ENCODE data around the gene CCDC3. TPM values are rescaled to one million over a fixed set of nuclear protein-coding genes. Genes with fewer than 3 reads are reported as not detected.
A peak's percentile ranks its signal among the peaks of the same experiment; 100 is the strongest.

The CCDC3 gene
- polyA plus RNA-seq, 6 donors from 2014 or later = not detected

GRCh38 chr10:12971001-12971788, 30.3 kb downstream of the CCDC3 start:
- Mint-ChIP-seq H3K36me3 (peaks cover 14 to 22% of the 10 kb centered on the region in 2 donors), H3K27me3 (peaks cover 2 to 31% (median 12%) of the 10 kb centered on the region in 3 donors), H3K27ac (no peak overlapping the region), H3K9me3 (peaks cover 14 to 37% (median 26%) of the 10 kb centered on the region in 7 donors), H3K4me3 (no peak overlapping the region), H3K4me1 (no peaks in the 10 kb centered on the region)
- no peak for DNase-seq
- no peak for ATAC-seq (ENCODE audit: low read depth in 2 of 2)

GRCh38 chr10:12969951-12970350, 31.6 kb downstream of the CCDC3 start:
- peaks cover 14 to 22% of the 10 kb centered on the region in 2 donors for H3K36me3 Mint-ChIP-seq
- peaks cover 14 to 37% (median 26%) of the 10 kb centered on the region in 7 donors for H3K9me3 Mint-ChIP-seq
- H3K27me3 Mint-ChIP-seq = peaks cover 0 to 27% (median 12%) of the 10 kb centered on the region in 3 donors
- H3K27ac Mint-ChIP-seq = no peak overlapping the region
- DNase-seq (no peak), ATAC-seq (ENCODE audit: low read depth in 2 of 2) (no peak)
- no peak overlapping the region for H3K4me3 Mint-ChIP-seq
- H3K4me1 Mint-ChIP-seq = no peaks in the 10 kb centered on the region

GRCh38 chr10:12966067-12966466, 35.4 kb downstream of the CCDC3 start:
- Mint-ChIP-seq H3K4me3 (no peak overlapping the region), H3K9me3 (peaks cover 14 to 37% (median 24%) of the 10 kb centered on the region in 7 donors), H3K27ac (no peak overlapping the region), H3K4me1 (no peaks in the 10 kb centered on the region), H3K27me3 (peaks cover 12 to 22% (median 15%) of the 10 kb centered on the region in 3 donors), H3K36me3 (peaks cover 14 to 22% of the 10 kb centered on the region in 2 donors)
- DNase-seq (no peak), ATAC-seq (ENCODE audit: low read depth in 2 of 2) (no peak)

GRCh38 chr10:12965571-12965970, 35.9 kb downstream of the CCDC3 start:
- Mint-ChIP-seq H3K27me3 (peaks cover 12 to 24% (median 15%) of the 10 kb centered on the region in 3 donors), H3K9me3 (peaks cover 14 to 37% (median 24%) of the 10 kb centered on the region in 7 donors), H3K4me1 (no peaks in the 10 kb centered on the region), H3K27ac (no peak overlapping the region), H3K36me3 (peaks cover 14 to 22% of the 10 kb centered on the region in 2 donors), H3K4me3 (no peak overlapping the region)
- ATAC-seq (ENCODE audit: low read depth in 2 of 2) (no peak), DNase-seq (no peak)

GRCh38 chr10:12962556-12962955, 39.0 kb downstream of the CCDC3 start:
- no peak overlapping the region for H3K4me3 Mint-ChIP-seq
- H3K27ac Mint-ChIP-seq = no peak overlapping the region
- H3K9me3 Mint-ChIP-seq = peaks cover 9 to 19% (median 14%) of the 10 kb centered on the region in 7 donors
- peaks cover 10 to 30% (median 12%) of the 10 kb centered on the region in 3 donors for H3K27me3 Mint-ChIP-seq
- peaks cover 6 to 14% of the 10 kb centered on the region in 2 donors for H3K36me3 Mint-ChIP-seq
- ATAC-seq (ENCODE audit: low read depth in 2 of 2) = no peak
- no peaks in the 10 kb centered on the region for H3K4me1 Mint-ChIP-seq
- no peak for DNase-seq

- ATAC-seq (ENCODE audit: low read depth in 2 of 2) = no peak
- no peak for DNase-seq
- Mint-ChIP-seq H3K27me3 (peaks cover 10 to 25% (median 12%) of the 10 kb centered on the region in 3 donors), H3K4me1 (no peaks in the 10 kb centered on the region), H3K36me3 (peaks cover 0 to 9% of the 10 kb centered on the region in 2 donors), H3K27ac (peak overlapping the region in 1 of 6 donors; percentile 18), H3K4me3 (no peak overlapping the region), H3K9me3 (peaks cover 0 to 19% (median 7%) of the 10 kb centered on the region in 7 donors)
These were observed 39.9 kb downstream of the CCDC3 start for GRCh38 chr10:12961416-12962205.

- DNase-seq = no peak
- Mint-ChIP-seq H3K27me3 (peaks cover 10 to 25% (median 12%) of the 10 kb centered on the region in 3 donors), H3K4me3 (no peak overlapping the region), H3K36me3 (peaks cover 0 to 9% of the 10 kb centered on the region in 2 donors), H3K4me1 (no peaks in the 10 kb centered on the region), H3K27ac (no peak overlapping the region), H3K9me3 (peaks cover 0 to 16% (median 4%) of the 10 kb centered on the region in 7 donors)
- ATAC-seq (ENCODE audit: low read depth in 2 of 2) = no peak
These were observed 40.6 kb downstream of the CCDC3 start for GRCh38 chr10:12960941-12961340.

- no peaks in the 10 kb centered on the region for H3K4me1 Mint-ChIP-seq
- peaks cover 0 to 9% of the 10 kb centered on the region in 2 donors for H3K36me3 Mint-ChIP-seq
- no peak overlapping the region for H3K4me3 Mint-ChIP-seq
- H3K9me3 Mint-ChIP-seq = peaks cover 0 to 16% (median 4%) of the 10 kb centered on the region in 7 donors
- H3K27ac Mint-ChIP-seq = no peak overlapping the region
- H3K27me3 Mint-ChIP-seq = peaks cover 10 to 24% (median 12%) of the 10 kb centered on the region in 3 donors
- no peak for DNase-seq
- ATAC-seq (ENCODE audit: low read depth in 2 of 2) = no peak
These were observed 41.1 kb downstream of the CCDC3 start for GRCh38 chr10:12960334-12960898.

- Mint-ChIP-seq H3K4me1 (no peaks in the 10 kb centered on the region), H3K27me3 (peaks cover 7 to 12% (median 10%) of the 10 kb centered on the region in 3 donors), H3K27ac (no peak overlapping the region), H3K4me3 (no peak overlapping the region), H3K9me3 (peaks cover 0 to 27% (median 7%) of the 10 kb centered on the region in 7 donors), H3K36me3 (peaks cover 4 to 9% of the 10 kb centered on the region in 2 donors)
- DNase-seq (no peak), ATAC-seq (ENCODE audit: low read depth in 2 of 2) (no peak)
These were observed 42.9 kb downstream of the CCDC3 start for GRCh38 chr10:12958546-12959110.

- peaks cover 10 to 42% (median 21%) of the 10 kb centered on the region in 7 donors for H3K9me3 Mint-ChIP-seq
- DNase-seq (no peak), ATAC-seq (ENCODE audit: low read depth in 2 of 2) (no peak)
- peaks cover 0 to 10% (median 5%) of the 10 kb centered on the region in 3 donors for H3K27me3 Mint-ChIP-seq
- H3K36me3 Mint-ChIP-seq = peaks cover 4 to 19% of the 10 kb centered on the region in 2 donors
- no peak overlapping the region for H3K4me3 Mint-ChIP-seq
- H3K27ac Mint-ChIP-seq = no peak overlapping the region
- H3K4me1 Mint-ChIP-seq = no peaks in the 10 kb centered on the region
These were observed 44.4 kb downstream of the CCDC3 start for GRCh38 chr10:12957081-12957480.

- H3K27me3 Mint-ChIP-seq = peaks cover 0 to 6% (median 0%) of the 10 kb centered on the region in 3 donors
- no peaks in the 10 kb centered on the region for H3K4me1 Mint-ChIP-seq
- H3K9me3 Mint-ChIP-seq = peaks cover 10 to 45% (median 24%) of the 10 kb centered on the region in 7 donors
- peaks cover 4 to 19% of the 10 kb centered on the region in 2 donors for H3K36me3 Mint-ChIP-seq
- no peak for ATAC-seq (ENCODE audit: low read depth in 2 of 2)
- no peak overlapping the region for H3K4me3 Mint-ChIP-seq
- no peak for DNase-seq
- no peak overlapping the region for H3K27ac Mint-ChIP-seq
These were observed 46.6 kb downstream of the CCDC3 start for GRCh38 chr10:12954866-12955265.

- no peak for DNase-seq
- peaks cover 8 to 30% (median 20%) of the 10 kb centered on the region in 7 donors for H3K9me3 Mint-ChIP-seq
- H3K27ac Mint-ChIP-seq = no peak overlapping the region
- H3K4me1 Mint-ChIP-seq = no peaks in the 10 kb centered on the region
- peaks cover 4 to 10% of the 10 kb centered on the region in 2 donors for H3K36me3 Mint-ChIP-seq
- ATAC-seq (ENCODE audit: low read depth in 2 of 2) = no peak
- no peak overlapping the region for H3K4me3 Mint-ChIP-seq
- peaks cover 0 to 8% (median 0%) of the 10 kb centered on the region in 3 donors for H3K27me3 Mint-ChIP-seq
These were observed 50.9 kb downstream of the CCDC3 start for GRCh38 chr10:12950583-12951128.

- no peaks in the 10 kb centered on the region for H3K4me1 Mint-ChIP-seq
- H3K36me3 Mint-ChIP-seq = peaks cover 1 to 10% of the 10 kb centered on the region in 2 donors
- no peak for DNase-seq
- no peak overlapping the region for H3K27ac Mint-ChIP-seq
- no peak for ATAC-seq (ENCODE audit: low read depth in 2 of 2)
- H3K9me3 Mint-ChIP-seq = peaks cover 8 to 22% (median 17%) of the 10 kb centered on the region in 7 donors
- no peak overlapping the region for H3K4me3 Mint-ChIP-seq
- peaks cover 0 to 8% (median 0%) of the 10 kb centered on the region in 3 donors for H3K27me3 Mint-ChIP-seq
These were observed 52.3 kb downstream of the CCDC3 start for GRCh38 chr10:12949248-12949647.

All from naive B cell (primary cell).